K562 (cell line): ENCODE data around the gene SOAT2. TPM values are rescaled to one million over a fixed set of nuclear protein-coding genes. Genes with fewer than 3 reads are reported as not detected.

Experiments used
- ATAC-seq: fragments of 200-7000 bp; cut with Tn5 transposase; 3 replicates; pipeline ENCODE4 v1.9.1; 2020; ENCODE audit warnings: moderate library complexity
- BruUV-seq: library from RNA; stranded (reverse); fragments of 400-500 nt; replicated peaks from 2 replicates; lab custom pipeline; 2021; lab: Mats Ljungman, UMichigan
- CTCF ChIA-PET: fragments of 300-600 bp; formaldehyde crosslinking; extraction: SDS; loops from one replicate; lab custom pipeline; 2021; ENCODE audit warnings: low intra/inter-chr PET ratio; lab: Yijun Ruan, JAX
- POLR2A ChIA-PET: fragments of 300-600, 350-650 bp; sonication (Branson Sonifier 250); formaldehyde crosslinking; extraction: SDS; loops from one replicate; lab custom pipeline; 2021; ENCODE audit warnings: antibody characterized with exemption, inconsistent platforms; lab: Yijun Ruan, JAX
- DNase-seq, 4 experiments: peaks; one replicate each; pipeline versions ENCODE4 v3.0.0 to v3.0.0-alpha.2; 2011 to 2018; ENCODE audit warnings: low spot score in 3 of 4, mixed read lengths in 3 of 4; ENCODE audit errors: extremely low read depth in 1 of 4
- FAIRE-seq: peaks from 2 replicates; lab custom pipeline; 2011; peaks lifted over from hg19 to GRCh38; lab: Jason Lieb, UNC
- H2AFZ ChIP-seq: 2 replicates; pipeline ENCODE4 v1.6.0; 2011; ENCODE audit warnings: low read depth, low read length, control low read depth, inconsistent platforms
- H3K27ac ChIP-seq: fragments of 200-600 bp; 3 replicates; pipeline ENCODE4 v1.8.0; 2011; ENCODE audit warnings: low read depth, mild to moderate bottlenecking, control low read depth, inconsistent platforms, low read length, moderate library complexity, mixed read lengths; ENCODE audit errors: extremely low read depth
- H3K27me3 ChIP-seq, 2 experiments: fragments of 300-600 bp in 1 of 2; 2 replicates in 1 of 2; 3 replicates in 1 of 2; pipeline versions ENCODE4 v1.6.0 to v1.8.0; 2011; ENCODE audit warnings: inconsistent platforms in 2 of 2, low read length in 2 of 2, mild to moderate bottlenecking in 1 of 2, mixed read lengths in 1 of 2, moderate library complexity in 1 of 2; ENCODE audit not compliant: control insufficient read depth in 2 of 2, insufficient read depth in 2 of 2
- H3K36me3 ChIP-seq: fragments of 300-600 bp; 3 replicates; pipeline ENCODE4 v1.8.0; 2011; ENCODE audit warnings: mild to moderate bottlenecking, low read length, inconsistent platforms; ENCODE audit not compliant: control insufficient read depth, insufficient read depth
- H3K4me1 ChIP-seq, 2 experiments: fragments of 200-600 bp in 1 of 2; replicated peaks in 1 of 2; 2 replicates in 1 of 2; 3 replicates in 1 of 2; pipeline versions ENCODE4 v1.5.1 to v1.8.0; 2011; ENCODE audit warnings: inconsistent platforms in 2 of 2, low read length in 2 of 2, mild to moderate bottlenecking in 1 of 2, mixed read lengths in 1 of 2, moderate library complexity in 1 of 2; ENCODE audit not compliant: control insufficient read depth in 2 of 2, insufficient read depth in 2 of 2
- H3K4me2 ChIP-seq: 2 replicates; pipeline ENCODE4 v1.6.1; 2011; ENCODE audit warnings: low read length, control low read depth, inconsistent platforms, mixed read lengths; ENCODE audit not compliant: insufficient read depth
- H3K4me3 ChIP-seq: fragments of 200-600 bp; sonication (generic), shearing (Covaris generic); 2 replicates; pipeline ENCODE4 v1.5.1; 2016; ENCODE audit warnings: control low read depth, inconsistent platforms
- H3K79me2 ChIP-seq: fragments of 200-600 bp; 3 replicates; pipeline ENCODE4 v1.8.0; 2011; ENCODE audit warnings: low read length, inconsistent platforms; ENCODE audit not compliant: control insufficient read depth, insufficient read depth
- H3K9ac ChIP-seq, 2 experiments: 2 replicates each; pipeline versions ENCODE4 v1.6.0 to v1.6.1; 2011; ENCODE audit warnings: low read depth in 2 of 2, low read length in 2 of 2, control low read depth in 1 of 2, inconsistent platforms in 1 of 2, mild to moderate bottlenecking in 1 of 2, mixed read lengths in 1 of 2; ENCODE audit not compliant: insufficient read depth in 1 of 2
- H3K9me1 ChIP-seq: one replicate; pipeline ENCODE4 v1.6.0; 2011; ENCODE audit warnings: inconsistent platforms, mild to moderate bottlenecking, low read length, moderate library complexity; ENCODE audit not compliant: control insufficient read depth, insufficient read depth
- H3K9me3 ChIP-seq: replicated peaks from 2 replicates; pipeline ENCODE4 v1.5.1; 2011; ENCODE audit warnings: low read depth, low read length, inconsistent platforms; ENCODE audit not compliant: control insufficient read depth, insufficient read depth
- H4K20me1 ChIP-seq: replicated peaks from 2 replicates; pipeline ENCODE4 v1.6.1; 2011; ENCODE audit warnings: low read length, inconsistent platforms, mixed read lengths; ENCODE audit not compliant: control insufficient read depth, insufficient read depth
- EGR1 ChIP-seq: fragments of 450-650 bp; conservative IDR thresholded peaks from 2 replicates; pipeline ENCODE4 v1.6.1; 2017; ENCODE audit warnings: mild to moderate bottlenecking
- HMG20B ChIP-seq: fragments of 250-450 bp; sonication (Bioruptor Pico); IDR thresholded peaks from 2 replicates; pipeline ENCODE4 v1.5.0; 2021; ENCODE audit warnings: mild to moderate bottlenecking
- JUN ChIP-seq, 2 experiments: sonication (generic) in 1 of 2; formaldehyde crosslinking in 1 of 2; IDR thresholded peaks; 2 replicates each; pipeline versions ENCODE4 v1.6.1 to v1.8.0; 2012 to 2022; ENCODE audit warnings: borderline replicate concordance in 2 of 2, mild to moderate bottlenecking in 2 of 2, improper control_type of control experiment in 1 of 2, low read depth in 1 of 2, low read length in 1 of 2, missing genetic modification reagents in 1 of 2
- JUND ChIP-seq, 2 experiments: IDR thresholded peaks; 2 replicates in 1 of 2; 3 replicates in 1 of 2; pipeline ENCODE4 v1.6.1; 2011; ENCODE audit warnings: borderline replicate concordance in 2 of 2, low read depth in 2 of 2, low read length in 2 of 2, improper control_type of control experiment in 1 of 2, missing biosample characterization in 1 of 2, missing genetic modification characterization in 1 of 2, missing genetic modification reagents in 1 of 2
- KDM1A ChIP-seq, 2 experiments: fragments of 450-650 bp; IDR thresholded peaks; 2 replicates each; pipeline ENCODE4 v1.6.1; 2016; ENCODE audit warnings: mild to moderate bottlenecking in 2 of 2
- MAX ChIP-seq: sonication (generic); formaldehyde crosslinking; IDR thresholded peaks from 2 replicates; pipeline ENCODE4 v1.9.0; 2022; ENCODE audit warnings: mild to moderate bottlenecking, missing genetic modification reagents
- MTA1 ChIP-seq: fragments of 450-650 bp; IDR thresholded peaks from 2 replicates; pipeline ENCODE4 v1.6.1; 2017; ENCODE audit warnings: borderline replicate concordance
- NFE2 ChIP-seq: IDR thresholded peaks from 2 replicates; pipeline ENCODE4 v1.6.1; 2014; ENCODE audit warnings: antibody characterized with exemption, low read depth
- RCOR1 ChIP-seq, 2 experiments: IDR thresholded peaks; 2 replicates each; pipeline ENCODE4 v1.6.1; 2012; ENCODE audit warnings: low read depth in 2 of 2, low read length in 2 of 2, borderline replicate concordance in 1 of 2, improper control_type of control experiment in 1 of 2
- TCF7L2 ChIP-seq: fragments of 150-350 bp; IDR thresholded peaks from 2 replicates; pipeline ENCODE4 v1.6.1; 2016; ENCODE audit warnings: low read depth, mild to moderate bottlenecking, low read length, moderate library complexity
- ZBTB7A ChIP-seq: IDR thresholded peaks from 2 replicates; pipeline ENCODE4 v1.6.1; 2011; ENCODE audit warnings: low read depth, mild to moderate bottlenecking, low read length, moderate library complexity, borderline replicate concordance; ENCODE audit not compliant: control insufficient read depth
- ZNF316 ChIP-seq: fragments of 450-650 bp; IDR thresholded peaks from 2 replicates; pipeline ENCODE4 v1.6.1; 2016
- WGBS: fragments of 100-300 bp; shearing (Covaris generic); methylation state at CpG from one replicate; pipeline ENCODE4 v1.1.6; 2016; ENCODE audit warnings: low coverage, mixed read lengths; ENCODE audit not compliant: insufficient coverage; ENCODE audit errors: missing lambda C conversion rate; 5-methylcytosine and 5-hydroxymethylcytosine counted together
- in situ Hi-C: fragments of 300-500 bp; cut with MboI; formaldehyde crosslinking; loops from 4 replicates; pipeline ENCODE4 v1.15.0; 2018; ENCODE audit warnings: inconsistent platforms, mixed read lengths
- intact Hi-C: fragments of 100-400 bp; cut with micrococcal nuclease; formaldehyde crosslinking; loops from 2 replicates; pipeline ENCODE4 v1.14.2; 2022
- polyA plus RNA-seq, 8 experiments: library from polyadenylated mRNA; depleted of rRNA in 4 of 8; stranded (reverse) in 5 of 8; unstranded in 3 of 8; fragments of >200 nt; fragmentation: Nextera tagmentation in 2 of 8; fragmentation: Illumina TruSeq in 1 of 8; extraction: Ambion mirVana in 2 of 8; extraction: Trizol in 1 of 8; gene quantifications; 2 replicates each; pipeline versions ENCODE4 v1.2.1 to v1.2.3, GENCODE V29; 2011 to 2014; ENCODE audit warnings: inconsistent platforms in 1 of 8, missing spikeins in 1 of 8
- total RNA-seq, 7 experiments: library from RNA; depleted of rRNA in 6 of 7; stranded (reverse); fragments of >200 nt in 6 of 7; fragmentation: Illumina TruSeq in 2 of 7; extraction: Trizol in 2 of 7; gene quantifications; 2 replicates each; pipeline versions ENCODE4 v1.2.1 to v1.2.3, GENCODE V29; 2011 to 2021; ENCODE audit warnings: low replicate concordance in 1 of 7
- TF ChIP-seq, protein P1 (sequence below), 2 experiments: fragments of 450-650 bp in 1 of 2; sonication (generic) in 1 of 2; formaldehyde crosslinking in 1 of 2; IDR thresholded peaks in 1 of 2; conservative IDR thresholded peaks in 1 of 2; 2 replicates each; pipeline versions ENCODE4 v1.6.1 to v1.8.1; 2016 to 2023; ENCODE audit warnings: mild to moderate bottlenecking in 2 of 2, moderate library complexity in 2 of 2, inconsistent platforms in 1 of 2, missing genetic modification reagents in 1 of 2

SOAT2 gene
- total and polyA plus RNA-seq, 9 of the 15 experiments (the other 6 are each of a cell fraction or from before 2014, with no cell fraction given), result 0.04 TPM; not detected in 8

DNA sequence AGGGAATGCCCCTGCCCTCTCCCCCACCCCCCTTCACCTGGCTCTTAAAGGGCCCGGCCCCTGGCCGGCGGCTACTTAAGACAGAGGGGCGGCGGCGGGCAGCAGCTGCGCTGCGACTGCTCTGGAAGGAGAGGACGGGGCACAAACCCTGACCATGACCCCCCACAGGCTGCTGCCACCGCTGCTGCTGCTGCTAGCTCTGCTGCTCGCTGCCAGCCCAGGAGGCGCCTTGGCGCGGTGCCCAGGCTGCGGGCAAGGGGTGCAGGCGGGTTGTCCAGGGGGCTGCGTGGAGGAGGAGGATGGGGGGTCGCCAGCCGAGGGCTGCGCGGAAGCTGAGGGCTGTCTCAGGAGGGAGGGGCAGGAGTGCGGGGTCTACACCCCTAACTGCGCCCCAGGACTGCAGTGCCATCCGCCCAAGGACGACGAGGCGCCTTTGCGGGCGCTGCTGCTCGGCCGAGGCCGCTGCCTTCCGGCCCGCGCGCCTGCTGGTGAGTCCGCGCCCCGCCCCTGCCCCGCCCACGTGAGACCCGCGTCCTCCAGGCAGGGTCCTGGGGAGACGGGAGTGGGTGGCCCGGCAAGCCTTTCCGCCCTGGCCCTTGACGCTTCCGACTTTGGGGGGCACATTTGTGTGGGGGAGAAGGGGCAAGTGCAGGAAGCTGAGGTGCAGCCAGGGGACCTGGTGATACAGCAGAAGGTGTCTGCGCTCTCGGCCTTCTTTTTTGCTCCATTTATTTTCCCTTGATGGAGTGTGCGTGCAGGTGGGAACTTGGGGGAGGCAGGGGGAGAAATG is 5.5 kb upstream of the SOAT2 start, which contains the start of gene IGFBP6 (continued):
- TF ChIP-seq TCF7L2 (no peak), MAX (CRISPR knock-in tag) (peak; percentile 37; the same call in 1 of the 2 replicates)

DNA sequence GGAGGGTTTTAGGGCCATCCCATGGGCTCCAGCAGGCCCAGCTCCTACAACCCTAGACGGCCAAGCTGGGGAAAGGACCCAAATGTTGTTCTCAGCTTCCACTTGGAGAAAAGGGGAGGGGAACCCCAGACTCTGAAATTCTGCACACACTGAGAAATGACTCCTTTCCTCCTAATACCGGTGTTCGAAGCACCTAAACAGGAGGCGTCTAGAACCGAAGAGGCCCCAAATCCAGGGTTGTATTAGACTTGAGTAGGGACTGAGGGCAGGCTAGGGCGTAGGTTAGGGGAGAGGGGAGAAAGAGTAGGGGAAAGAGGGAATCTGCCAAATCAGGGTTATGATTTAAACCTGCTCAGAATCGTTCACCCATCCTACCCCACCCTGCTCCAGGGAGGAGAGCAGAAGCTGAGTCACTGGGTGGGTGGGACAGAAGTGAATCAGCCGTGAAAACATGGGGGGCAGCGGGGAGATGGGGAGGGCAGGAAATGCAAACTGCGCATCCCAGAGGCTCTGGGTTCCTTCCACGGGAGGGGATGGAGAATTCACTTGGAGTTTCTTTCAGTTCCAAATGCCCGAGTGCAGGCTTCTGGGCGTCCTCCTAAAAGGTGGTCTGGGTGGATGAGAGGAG is 4.8 kb upstream of the SOAT2 start:
- TF ChIP-seq, protein P1, sequence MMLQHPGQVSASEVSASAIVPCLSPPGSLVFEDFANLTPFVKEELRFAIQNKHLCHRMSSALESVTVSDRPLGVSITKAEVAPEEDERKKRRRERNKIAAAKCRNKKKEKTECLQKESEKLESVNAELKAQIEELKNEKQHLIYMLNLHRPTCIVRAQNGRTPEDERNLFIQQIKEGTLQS (IDR thresholded peaks at IDR 0.05), result peak; percentile 38
- TF ChIP-seq, protein P1 (CRISPR knock-in tag; conservative IDR thresholded peaks at IDR 0.05), result no peak
- TF ChIP-seq NFE2, result peak; percentile 78
- TF ChIP-seq ZBTB7A, result peak; percentile 31; the same call in 1 of the 2 replicates
- 0 out of 2 replicates have a peak, but pooled peaks have one; percentile 18 for TF ChIP-seq JUN (IDR thresholded peaks at IDR 0.05; ENCODE audit: borderline replicate concordance, low read depth, low read length)
- TF ChIP-seq JUN (CRISPR knock-in tag; IDR thresholded peaks at IDR 0.05; ENCODE audit: borderline replicate concordance), result no peak
- no peak for TF ChIP-seq HMG20B (CRISPR knock-in tag)
- TF ChIP-seq ZNF316, result peak; percentile 24; the same call in 1 of the 2 replicates
- TF ChIP-seq MTA1, result no peak
- peak in 1 of 2 experiments; percentile 20; a peak in 1 of 4 replicates for TF ChIP-seq RCOR1 (IDR thresholded peaks at IDR 0.05; ENCODE audit: borderline replicate concordance in 1 of 2, low read depth in 2 of 2, low read length in 2 of 2)
- TF ChIP-seq JUND (IDR thresholded peaks at IDR 0.05; ENCODE audit: borderline replicate concordance, low read depth, low read length), result peak; percentile 54; the same call in 1 of the 2 replicates
- TF ChIP-seq JUND (tag; IDR thresholded peaks at IDR 0.05; ENCODE audit: borderline replicate concordance, low read depth, low read length), result no peak
- peak; percentile 55 for TF ChIP-seq EGR1
- TF ChIP-seq KDM1A (IDR thresholded peaks at IDR 0.05), result peak; percentile 66 to 82; a peak in 3 of 4 replicates
- no TSS peak for BruUV-seq
- WGBS, result 8% methylated on average over 12 of the region's 13 CpGs
- H3K4me3 ChIP-seq, result peak overlapping the region; percentile 44
- H3K27me3 ChIP-seq, result no peaks in the 10 kb centered on the region
- H3K4me1 ChIP-seq, result peaks cover 39 to 42% of the 10 kb centered on the region in 2 experiments
- H3K9me1 ChIP-seq, result peaks cover 6% of the 10 kb centered on the region
- H3K4me2 ChIP-seq, result peak overlapping the region; percentile 76
- H3K36me3 ChIP-seq, result no peaks in the 10 kb centered on the region
- ATAC-seq (peak; percentile 32), DNase-seq (peak in 3 of 4 experiments; percentile 31 to 62 (median 59)), FAIRE-seq (peak; percentile 83)
- POLR2A ChIA-PET, result interaction anchor here (0.5 to 1.4 kb wide), 8 partner anchors 14 to 1707 kb away, joined by 3 to 9 read pairs (median 3); partner anchors contain the start of genes GALNT6 and SPRYD3
- no peaks in the 10 kb centered on the region for H3K9me3 ChIP-seq
- CTCF ChIA-PET, result interaction anchor here (0.7 to 2.9 kb wide), 4 partner anchors 11 to 91 kb away, joined by 3 to 49 read pairs (median 3); no protein-coding TSS in a partner anchor
- H4K20me1 ChIP-seq, result no peaks in the 10 kb centered on the region
- intact Hi-C loops, result no loop called here
- peak overlapping the region; percentile 56 to 86; a peak in 3 of 4 replicates for H3K9ac ChIP-seq
- peak overlapping the region; percentile 98 for H2AFZ ChIP-seq
- H3K27ac ChIP-seq, result peak overlapping the region; percentile 72
- in situ Hi-C loops, result no loop called here
- no peaks in the 10 kb centered on the region for H3K79me2 ChIP-seq
